H1 (cell line): ENCODE data around the gene MAPT. TPM values are rescaled to one million over a fixed set of nuclear protein-coding genes. Genes with fewer than 3 reads are reported as not detected.

Experiments
- CTCF ChIA-PET: fragments of 300-600 bp; sonication (Branson Sonifier 250); formaldehyde crosslinking; loops from one replicate; lab custom pipeline; 2021; ENCODE audit not compliant: partially characterized antibody; lab: Charles Lee
- POLR2A ChIA-PET: fragments of 300-600 bp; sonication (Branson Sonifier 250); formaldehyde crosslinking; loops from one replicate; lab custom pipeline; 2021; ENCODE audit warnings: inconsistent platforms; ENCODE audit not compliant: partially characterized antibody; lab: Charles Lee
- DNase-seq, 2 experiments: peaks; one replicate each; pipeline versions ENCODE4 v3.0.0 to v3.0.0-alpha.2; 2010 to 2022; ENCODE audit warnings: low spot score in 2 of 2, low read depth in 1 of 2, mixed read lengths in 1 of 2
- FAIRE-seq: peaks from 2 replicates; lab custom pipeline; 2011; peaks lifted over from hg19 to GRCh38; lab: Jason Lieb, UNC
- H2AFZ ChIP-seq: 2 replicates; pipeline ENCODE4 v1.8.1; 2012; ENCODE audit warnings: low read length, inconsistent platforms
- H2AK5ac ChIP-seq: 2 replicates; pipeline ENCODE4 v1.6.1; 2013; ENCODE audit warnings: low read depth, low read length
- H2BK120ac ChIP-seq: replicated peaks from 2 replicates; pipeline ENCODE3; 2013; ENCODE audit warnings: low read depth, low read length, inconsistent platforms
- H2BK12ac ChIP-seq: 2 replicates; pipeline ENCODE4 v1.6.1; 2013; ENCODE audit warnings: low read depth, low read length
- H2BK15ac ChIP-seq: 2 replicates; pipeline ENCODE4 v1.6.1; 2013; ENCODE audit warnings: low read length
- H2BK20ac ChIP-seq: 2 replicates; pipeline ENCODE4 v1.6.1; 2013; ENCODE audit warnings: low read length
- H2BK5ac ChIP-seq: 2 replicates; pipeline ENCODE4 v1.6.1; 2013; ENCODE audit warnings: low read depth, low read length
- H3K14ac ChIP-seq: 2 replicates; pipeline ENCODE4 v1.6.1; 2013; ENCODE audit warnings: inconsistent platforms; ENCODE audit not compliant: insufficient read length
- H3K18ac ChIP-seq: 2 replicates; pipeline ENCODE4 v1.6.1; 2013; ENCODE audit warnings: low read length; ENCODE audit errors: extremely low read depth
- H3K23ac ChIP-seq: 2 replicates; pipeline ENCODE4 v1.6.1; 2013; ENCODE audit warnings: inconsistent platforms; ENCODE audit not compliant: insufficient read length
- H3K23me2 ChIP-seq: 2 replicates; pipeline ENCODE4 v1.6.1; 2013; ENCODE audit warnings: low read depth, low read length
- H3K27ac ChIP-seq: 2 replicates; pipeline ENCODE4 v1.6.1; 2011; ENCODE audit warnings: low read depth, low read length, inconsistent platforms
- H3K27me3 ChIP-seq, 4 experiments: replicated peaks in 1 of 4; 1 replicate in 1 of 4; 2 replicates in 3 of 4; pipeline versions ENCODE4 v1.6.1 to v1.8.1; 2011 to 2013; ENCODE audit warnings: low read length in 3 of 4, mild to moderate bottlenecking in 3 of 4, inconsistent platforms in 2 of 4, mixed read lengths in 2 of 4, moderate library complexity in 1 of 4; ENCODE audit not compliant: control insufficient read depth in 3 of 4, insufficient read depth in 3 of 4; ENCODE audit errors: extremely low read depth in 1 of 4
- H3K36me3 ChIP-seq, 4 experiments: 2 replicates each; pipeline versions ENCODE4 v1.6.1 to v1.8.1; 2011 to 2013; ENCODE audit warnings: mild to moderate bottlenecking in 4 of 4, low read length in 3 of 4, moderate library complexity in 2 of 4, control low read depth in 1 of 4, inconsistent platforms in 1 of 4; ENCODE audit not compliant: insufficient read depth in 4 of 4, control insufficient read depth in 2 of 4
- H3K4ac ChIP-seq: replicated peaks from 2 replicates; pipeline ENCODE3; 2013; ENCODE audit warnings: low read length, low read depth, mixed read lengths, inconsistent platforms; ENCODE audit not compliant: insufficient read length
- H3K4me1 ChIP-seq, 4 experiments: replicated peaks in 1 of 4; 1 replicate in 1 of 4; 2 replicates in 3 of 4; pipeline versions ENCODE4 v1.6.1 to v1.8.1; 2011 to 2013; ENCODE audit warnings: low read length in 3 of 4, inconsistent platforms in 2 of 4, mixed read lengths in 1 of 4; ENCODE audit not compliant: insufficient read depth in 4 of 4, control insufficient read depth in 3 of 4
- H3K4me2 ChIP-seq, 2 experiments: 2 replicates each; pipeline versions ENCODE4 v1.6.1 to v1.8.1; 2011 to 2013; ENCODE audit warnings: low read depth in 2 of 2, low read length in 2 of 2, control low read depth in 1 of 2, inconsistent platforms in 1 of 2, mild to moderate bottlenecking in 1 of 2; ENCODE audit not compliant: insufficient read depth in 1 of 2
- H3K4me3 ChIP-seq, 4 experiments: fragments of 200-600, 300-600 bp in 1 of 4; sonication (generic), shearing (Covaris generic), sonication (Bioruptor Twin) in 1 of 4; 2 replicates each; pipeline versions ENCODE4 v1.5.1 to v1.8.1; 2011 to 2016; ENCODE audit warnings: low read length in 4 of 4, low read depth in 3 of 4, control low read depth in 2 of 4, inconsistent platforms in 2 of 4, mild to moderate bottlenecking in 2 of 4, mixed read lengths in 1 of 4, moderate library complexity in 1 of 4; ENCODE audit not compliant: insufficient read depth in 2 of 4; ENCODE audit errors: extremely low read depth in 1 of 4
- H3K56ac ChIP-seq: replicated peaks from 2 replicates; pipeline ENCODE3; 2013; ENCODE audit warnings: low read depth, mild to moderate bottlenecking, mixed read lengths, low read length, inconsistent platforms; ENCODE audit not compliant: insufficient read length
- H3K79me1 ChIP-seq: 2 replicates; pipeline ENCODE4 v1.6.1; 2013; ENCODE audit warnings: low read depth, low read length, control low read depth
- H3K79me2 ChIP-seq, 2 experiments: 2 replicates each; pipeline versions ENCODE4 v1.6.1 to v1.8.1; 2012 to 2013; ENCODE audit warnings: low read length in 2 of 2, mild to moderate bottlenecking in 2 of 2, inconsistent platforms in 1 of 2; ENCODE audit not compliant: insufficient read depth in 2 of 2, control insufficient read depth in 1 of 2
- H3K9ac ChIP-seq, 4 experiments: replicated peaks in 1 of 4; 1 replicate in 1 of 4; 2 replicates in 3 of 4; pipeline versions ENCODE4 v1.6.1 to v1.8.1; 2011 to 2013; ENCODE audit warnings: low read depth in 3 of 4, low read length in 3 of 4, control low read depth in 2 of 4, mild to moderate bottlenecking in 2 of 4, moderate library complexity in 2 of 4, inconsistent platforms in 1 of 4; ENCODE audit errors: extremely low read depth in 1 of 4
- H3K9me3 ChIP-seq, 2 experiments: 2 replicates each; pipeline versions ENCODE4 v1.6.1 to v1.8.1; 2012 to 2013; ENCODE audit warnings: mild to moderate bottlenecking in 2 of 2, moderate library complexity in 2 of 2, control low read depth in 1 of 2, inconsistent platforms in 1 of 2, low read depth in 1 of 2, low read length in 1 of 2, mixed read lengths in 1 of 2; ENCODE audit not compliant: insufficient read depth in 2 of 2
- H4K20me1 ChIP-seq, 2 experiments: replicated peaks in 1 of 2; 2 replicates each; pipeline versions ENCODE3 to v1.8.1; 2011 to 2013; ENCODE audit warnings: inconsistent platforms in 2 of 2, low read length in 2 of 2, mild to moderate bottlenecking in 1 of 2; ENCODE audit not compliant: insufficient read depth in 2 of 2, control insufficient read depth in 1 of 2
- H4K5ac ChIP-seq: 2 replicates; pipeline ENCODE4 v1.6.1; 2013; ENCODE audit warnings: low read length, low read depth, mixed read lengths, inconsistent platforms; ENCODE audit not compliant: insufficient read length
- H4K8ac ChIP-seq: 2 replicates; pipeline ENCODE4 v1.8.0; 2013; ENCODE audit warnings: mild to moderate bottlenecking, moderate library complexity, low read length, inconsistent platforms; ENCODE audit not compliant: insufficient read depth; ENCODE audit errors: extremely low read depth
- H4K91ac ChIP-seq: replicated peaks from 2 replicates; pipeline ENCODE3; 2013; ENCODE audit warnings: low read length, mixed read lengths, inconsistent platforms; ENCODE audit not compliant: insufficient read length
- E2F6 ChIP-seq: IDR thresholded peaks from 2 replicates; pipeline ENCODE4 v1.6.1; 2012; ENCODE audit warnings: inconsistent platforms
- KDM1A ChIP-seq: fragments of 200-600, 300-600 bp; sonication (generic); IDR thresholded peaks from 2 replicates; pipeline ENCODE4 v1.7.1; 2016; ENCODE audit warnings: mild to moderate bottlenecking, low read length, borderline replicate concordance
- MAFK ChIP-seq: IDR thresholded peaks from 2 replicates; pipeline ENCODE4 v1.6.1; 2012; ENCODE audit warnings: low read depth, mild to moderate bottlenecking, improper control_type of control experiment, low read length
- SRF ChIP-seq: IDR thresholded peaks from 2 replicates; pipeline ENCODE4 v1.6.1; 2011; ENCODE audit warnings: mild to moderate bottlenecking, low read depth, low read length, moderate library complexity
- WGBS, 2 experiments: shearing (Covaris generic) in 1 of 2; methylation state at CpG; one replicate each; pipeline versions ENCODE4 v1.1.6 to v1.1.7; 2013 to 2015; ENCODE audit warnings: low lambda C conversion rate in 2 of 2, mixed read lengths in 2 of 2, inconsistent platforms in 1 of 2, low coverage in 1 of 2, missing lambda C conversion rate in 1 of 2; ENCODE audit not compliant: insufficient replicate concordance in 2 of 2, insufficient coverage in 1 of 2, insufficient read length in 1 of 2; ENCODE audit errors: extremely low coverage in 1 of 2, missing lambda C conversion rate in 1 of 2; 5-methylcytosine and 5-hydroxymethylcytosine counted together
- polyA plus RNA-seq, 7 experiments: library from polyadenylated mRNA; depleted of rRNA in 3 of 7; stranded (reverse) in 5 of 7; unstranded in 2 of 7; fragments of >200 nt in 5 of 7; fragments of 200-250 nt in 2 of 7; gene quantifications; 1 replicate in 5 of 7; 2 replicates in 1 of 7; 4 replicates in 1 of 7; pipeline versions ENCODE4 v1.2.1 to v1.2.3, GENCODE V29; 2011 to 2013; ENCODE audit warnings: missing spikeins in 2 of 7, mixed read lengths in 2 of 7
- total RNA-seq: library from RNA; stranded (reverse); fragmentation: NEBNext Ultra II Directional; extraction: Animal tissue kit (Norgen Biotek cat#: 25700); gene quantifications from 2 replicates; pipeline ENCODE4 v1.2.1, GENCODE V29; 2021

MAPT gene
- total and polyA plus RNA-seq, 2 of the 8 experiments (the other 6 are each of a cell fraction or from before 2014, with no cell fraction given), result 0.54 to 1.7 TPM

GRCh38 chr17:45987706-45988105 is 93.4 kb downstream of the MAPT start:
- DNase-seq (no peak), FAIRE-seq (no peak)
- Histone ChIP-seq H3K79me2 (no peaks in the 10 kb centered on the region), H3K27ac (no peak overlapping the region), H3K9ac (no peak overlapping the region), H3K27me3 (peaks cover 0 to 2% (median 0%) of the 10 kb centered on the region in 4 experiments; a peak in 1 of 7 replicates), H3K23ac (no peak overlapping the region), H3K56ac (no peak overlapping the region), H3K4me3 (no peak overlapping the region), H4K91ac (no peak overlapping the region), H4K20me1 (no peaks in the 10 kb centered on the region), H3K79me1 (no peaks in the 10 kb centered on the region), H3K4me1 (peaks cover 0 to 10% (median 4%) of the 10 kb centered on the region in 4 experiments; a peak in 4 of 7 replicates), H3K18ac (no peak overlapping the region), H4K8ac (peak overlapping the region; percentile 11; the same call in 1 of the 2 replicates), H3K14ac (no peak overlapping the region), H2BK120ac (no peak overlapping the region), H2BK15ac (no peak overlapping the region), H2BK12ac (no peak overlapping the region), H3K36me3 (no peaks in the 10 kb centered on the region), H2AFZ (no peak overlapping the region), H4K5ac (no peak overlapping the region), H3K23me2 (no peaks in the 10 kb centered on the region), H3K4me2 (no peak overlapping the region), H2AK5ac (no peak overlapping the region), H3K9me3 (no peaks in the 10 kb centered on the region), H2BK5ac (no peak overlapping the region), H2BK20ac (no peak overlapping the region), H3K4ac (no peak overlapping the region)
- 90% methylated on average over 4 of the region's 5 CpGs; no CpG with 5 or more reads in 1 of the 2 experiments for WGBS, 2 experiments
- ChIA-PET POLR2A (no interaction called here), CTCF (interaction anchor here (1.0 to 2.2 kb wide), 4 partner anchors 10 to 23 kb away, joined by 3 to 11 read pairs (median 4); no protein-coding TSS in a partner anchor)
- TF ChIP-seq KDM1A (no peak), MAFK (no peak), SRF (no peak), E2F6 (no peak)
